Osteocyte (in vitro differentiated cells): ENCODE measurements around the gene ATXN2. TPM values are rescaled to one million over a fixed set of nuclear protein-coding genes. Genes with fewer than 3 reads are reported as not detected.

Source experiments
- DNase-seq: peaks from one replicate; pipeline ENCODE4 v3.0.0; 2021; ENCODE audit warnings: mixed read lengths; ENCODE audit not compliant: unreplicated experiment; ENCODE audit errors: extremely low spot score
- H3K27ac Mint-ChIP-seq: one replicate; pipeline ENCODE4 v1.8.0; 2021; ENCODE audit warnings: mild to moderate bottlenecking, mixed read lengths; ENCODE audit not compliant: unreplicated experiment
- H3K27me3 Mint-ChIP-seq: one replicate; pipeline ENCODE4 v1.8.0; 2021; ENCODE audit warnings: mixed read lengths; ENCODE audit not compliant: unreplicated experiment
- H3K36me3 Mint-ChIP-seq: one replicate; pipeline ENCODE4 v1.8.0; 2021; ENCODE audit warnings: mixed read lengths; ENCODE audit not compliant: unreplicated experiment
- H3K4me1 Mint-ChIP-seq: one replicate; pipeline ENCODE4 v1.8.0; 2021; ENCODE audit warnings: mixed read lengths; ENCODE audit not compliant: unreplicated experiment
- H3K4me3 Mint-ChIP-seq: one replicate; pipeline ENCODE4 v1.8.0; 2021; ENCODE audit warnings: mild to moderate bottlenecking, moderate library complexity, mixed read lengths; ENCODE audit not compliant: unreplicated experiment
- H3K9me3 Mint-ChIP-seq: one replicate; pipeline ENCODE4 v1.8.0; 2021; ENCODE audit warnings: mixed read lengths; ENCODE audit not compliant: unreplicated experiment
- CTCF ChIP-seq: fragments of 200-600 bp; sonication (generic); IDR thresholded peaks from 2 replicates; pipeline ENCODE4 v1.5.0; 2021; ENCODE audit warnings: antibody characterized with exemption, mild to moderate bottlenecking, moderate library complexity
- total RNA-seq: library from RNA; stranded (reverse); gene quantifications from 2 replicates; pipeline ENCODE4 v1.2.1, GENCODE V29; 2021

Gene ATXN2
- total RNA-seq, 1 donor from 2014 or later, result 78.9 TPM

DNA sequence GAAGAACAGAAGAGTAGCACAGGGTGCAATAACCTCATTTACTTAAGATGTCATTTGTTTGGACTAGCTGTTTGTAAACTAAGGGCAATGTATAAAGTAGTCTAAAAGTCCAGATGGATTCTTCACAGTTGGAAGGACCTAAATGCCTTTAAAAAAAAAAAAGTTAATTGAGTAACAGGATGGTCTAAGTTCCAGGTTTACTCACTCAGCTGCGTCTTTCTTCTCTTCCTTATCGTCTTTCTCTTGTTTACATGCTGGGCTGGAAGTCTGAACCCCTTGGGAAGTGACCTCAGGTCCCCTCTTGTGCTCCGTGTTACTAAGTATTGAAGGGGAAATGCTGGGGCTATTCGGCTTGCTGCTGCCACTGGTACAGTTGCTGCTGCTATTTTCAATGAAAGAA is 110.8 kb downstream of the ATXN2 start:
- no peak for DNase-seq
- Mint-ChIP-seq H3K9me3 (no peaks in the 10 kb centered on the region), H3K27me3 (no peaks in the 10 kb centered on the region), H3K4me3 (no peak overlapping the region), H3K27ac (peak overlapping the region; percentile 59), H3K4me1 (peaks cover 22% of the 10 kb centered on the region), H3K36me3 (peaks cover 54% of the 10 kb centered on the region)
- TF ChIP-seq CTCF, result no peak

GRCh38 chr12:111482462-111482861 is 116.7 kb downstream of the ATXN2 start:
- H3K36me3 Mint-ChIP-seq, result peaks cover 40% of the 10 kb centered on the region
- H3K4me1 Mint-ChIP-seq, result no peaks in the 10 kb centered on the region
- no peak for DNase-seq
- no peaks in the 10 kb centered on the region for H3K9me3 Mint-ChIP-seq
- H3K27ac Mint-ChIP-seq, result no peak overlapping the region
- peak; percentile 37 for TF ChIP-seq CTCF
- H3K27me3 Mint-ChIP-seq, result no peaks in the 10 kb centered on the region
- H3K4me3 Mint-ChIP-seq, result no peak overlapping the region

DNA sequence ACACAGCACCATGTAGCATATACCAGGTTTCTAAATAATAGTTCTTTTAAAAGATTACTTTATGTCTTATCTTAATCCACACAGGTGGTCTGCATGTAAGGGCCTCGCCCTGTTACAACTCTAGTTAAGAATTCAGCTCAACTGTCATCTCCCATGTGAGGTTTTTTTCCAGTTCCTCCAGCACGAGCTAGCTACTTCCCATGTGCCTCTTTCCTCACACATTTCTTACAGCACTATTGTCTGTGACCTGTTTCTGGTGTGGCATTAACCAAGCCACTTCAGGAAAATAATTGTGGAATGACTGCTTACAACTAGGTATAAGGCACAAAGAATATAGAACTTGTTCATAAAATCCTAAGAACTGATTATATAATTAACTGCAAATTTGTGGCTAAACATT is 127.9 kb downstream of the ATXN2 start:
- peak overlapping the region; percentile 21 for H3K27ac Mint-ChIP-seq
- no peaks in the 10 kb centered on the region for H3K9me3 Mint-ChIP-seq
- no peak for DNase-seq
- peaks cover 32% of the 10 kb centered on the region for H3K4me1 Mint-ChIP-seq
- no peak overlapping the region for H3K4me3 Mint-ChIP-seq
- no peaks in the 10 kb centered on the region for H3K27me3 Mint-ChIP-seq
- H3K36me3 Mint-ChIP-seq, result peaks cover 49% of the 10 kb centered on the region
- no peak for TF ChIP-seq CTCF

DNA sequence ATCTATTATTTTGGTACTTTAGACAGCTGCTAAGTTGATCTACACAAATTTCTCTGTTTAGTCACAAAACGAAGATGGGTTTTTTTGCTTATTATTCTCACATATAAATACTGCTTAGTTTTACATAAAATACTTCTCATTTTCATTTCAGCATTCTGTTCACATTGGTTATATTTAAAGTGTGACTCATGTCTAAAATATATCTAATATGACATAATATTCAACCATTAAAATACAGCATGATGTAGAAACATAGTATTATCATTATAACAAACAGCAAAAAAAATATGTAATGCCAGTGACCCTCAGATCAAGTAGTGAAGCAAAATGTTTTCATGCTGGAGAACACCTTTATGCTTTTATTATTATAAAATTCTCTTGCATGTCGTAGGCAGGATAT is 129.7 kb downstream of the ATXN2 start:
- no peak for DNase-seq
- Mint-ChIP-seq H3K36me3 (peaks cover 51% of the 10 kb centered on the region), H3K4me3 (no peak overlapping the region), H3K9me3 (no peaks in the 10 kb centered on the region), H3K4me1 (peaks cover 32% of the 10 kb centered on the region), H3K27me3 (no peaks in the 10 kb centered on the region), H3K27ac (peak overlapping the region; percentile 42)
- no peak for TF ChIP-seq CTCF

GRCh38 chr12:111467857-111468241 is 131.3 kb downstream of the ATXN2 start:
- no peak for DNase-seq
- peaks cover 43% of the 10 kb centered on the region for H3K36me3 Mint-ChIP-seq
- H3K27me3 Mint-ChIP-seq, result no peaks in the 10 kb centered on the region
- H3K4me1 Mint-ChIP-seq, result peaks cover 32% of the 10 kb centered on the region
- H3K27ac Mint-ChIP-seq, result peak overlapping the region; percentile 82
- H3K9me3 Mint-ChIP-seq, result no peaks in the 10 kb centered on the region
- H3K4me3 Mint-ChIP-seq, result no peak overlapping the region
- TF ChIP-seq CTCF, result no peak
